CD14-positive monocyte (primary cell): ENCODE data around the gene ONECUT3. TPM values are rescaled to one million over a fixed set of nuclear protein-coding genes. Genes with fewer than 3 reads are reported as not detected.

ENCODE experiments used
- DNase-seq, 3 donors: peaks; one replicate each; pipeline ENCODE4 v3.0.0-alpha.2; 2011 to 2022
- H2AFZ ChIP-seq: 2 replicates; pipeline ENCODE4 v1.6.0; 2012; ENCODE audit warnings: mild to moderate bottlenecking, low read depth, low read length, inconsistent platforms; ENCODE audit not compliant: insufficient read depth, poor library complexity, severe bottlenecking
- H3K27ac ChIP-seq, 2 donors: 1 replicate in 1 of 2; 2 replicates in 1 of 2; pipeline ENCODE4 v1.5.1; 2012 to 2013; ENCODE audit warnings: low read length in 2 of 2, control low read depth in 1 of 2, inconsistent platforms in 1 of 2, low read depth in 1 of 2, mild to moderate bottlenecking in 1 of 2
- H3K27me3 ChIP-seq, 2 donors: one replicate each; pipeline versions ENCODE4 v1.6.0 to v1.6.1; 2011 to 2013; ENCODE audit warnings: low read length in 2 of 2; ENCODE audit not compliant: control insufficient read depth in 2 of 2, insufficient read depth in 2 of 2
- H3K36me3 ChIP-seq, 2 donors: replicated peaks in 1 of 2; 1 replicate in 1 of 2; 2 replicates in 1 of 2; pipeline versions ENCODE4 v1.5.1 to v1.6.1; 2012 to 2013; ENCODE audit warnings: low read length in 2 of 2, control low read depth in 1 of 2, inconsistent platforms in 1 of 2, mild to moderate bottlenecking in 1 of 2; ENCODE audit not compliant: insufficient read depth in 2 of 2, control insufficient read depth in 1 of 2
- H3K4me1 ChIP-seq, 2 donors: 1 replicate in 1 of 2; 2 replicates in 1 of 2; pipeline versions ENCODE4 v1.5.1 to v1.6.1; 2012 to 2013; ENCODE audit warnings: low read length in 2 of 2, control low read depth in 1 of 2, inconsistent platforms in 1 of 2, mild to moderate bottlenecking in 1 of 2, moderate library complexity in 1 of 2; ENCODE audit not compliant: insufficient read depth in 2 of 2, control insufficient read depth in 1 of 2
- H3K4me2 ChIP-seq: replicated peaks from 2 replicates; pipeline ENCODE3; 2012; ENCODE audit warnings: low read length, moderate library complexity, mild to moderate bottlenecking; ENCODE audit not compliant: poor library complexity, severe bottlenecking; ENCODE audit errors: extremely low read depth
- H3K4me3 ChIP-seq, 3 experiments: fragments of 200-600 bp in 1 of 3; sonication (generic) in 1 of 3; replicated peaks in 1 of 3; 1 replicate in 2 of 3; 2 replicates in 1 of 3; pipeline ENCODE4 v1.5.1; 2011 to 2013; ENCODE audit warnings: low read length in 3 of 3, mild to moderate bottlenecking in 3 of 3, control low read depth in 2 of 3, low read depth in 2 of 3, inconsistent platforms in 1 of 3, moderate library complexity in 1 of 3
- H3K79me2 ChIP-seq: 2 replicates; pipeline ENCODE4 v1.6.0; 2012; ENCODE audit warnings: mild to moderate bottlenecking, control low read depth, inconsistent platforms, low read length, moderate library complexity; ENCODE audit not compliant: insufficient read depth
- H3K9ac ChIP-seq: 2 replicates; pipeline ENCODE4 v1.6.0; 2017; ENCODE audit warnings: low read length, mild to moderate bottlenecking; ENCODE audit not compliant: insufficient read depth, poor library complexity, severe bottlenecking
- H3K9me3 ChIP-seq, 2 donors: replicated peaks in 1 of 2; 1 replicate in 1 of 2; 2 replicates in 1 of 2; pipeline versions ENCODE4 v1.5.1 to v1.6.1; 2012 to 2013; ENCODE audit warnings: low read length in 2 of 2, control low read depth in 1 of 2; ENCODE audit not compliant: control insufficient read depth in 1 of 2, insufficient read depth in 1 of 2
- H4K20me1 ChIP-seq: 2 replicates; pipeline ENCODE4 v1.6.0; 2012; ENCODE audit warnings: mild to moderate bottlenecking, low read length, control low read depth, moderate library complexity; ENCODE audit not compliant: insufficient read depth
- H3K27ac Mint-ChIP-seq, 7 donors: one replicate each; pipeline ENCODE4 v1.8.0; 2020; ENCODE audit warnings: mild to moderate bottlenecking in 7 of 7, mixed read lengths in 7 of 7, moderate library complexity in 6 of 7, inconsistent platforms in 2 of 7
- H3K27me3 Mint-ChIP-seq, 3 donors: one replicate each; pipeline ENCODE4 v1.8.0; 2021 to 2022; ENCODE audit warnings: low read depth in 3 of 3, mild to moderate bottlenecking in 3 of 3, mixed read lengths in 3 of 3, moderate library complexity in 3 of 3, inconsistent platforms in 1 of 3
- H3K36me3 Mint-ChIP-seq, 2 donors: one replicate each; pipeline ENCODE4 v1.8.0; 2020; ENCODE audit warnings: mixed read lengths in 2 of 2, inconsistent platforms in 1 of 2, mild to moderate bottlenecking in 1 of 2
- H3K4me1 Mint-ChIP-seq: one replicate; pipeline ENCODE4 v1.8.0; 2020; ENCODE audit warnings: mild to moderate bottlenecking, mixed read lengths
- H3K4me3 Mint-ChIP-seq, 2 donors: one replicate each; pipeline ENCODE4 v1.8.0; 2020; ENCODE audit warnings: mild to moderate bottlenecking in 2 of 2, mixed read lengths in 2 of 2, moderate library complexity in 1 of 2
- H3K9me3 Mint-ChIP-seq, 7 donors: one replicate each; pipeline ENCODE4 v1.8.0; 2020 to 2022; ENCODE audit warnings: mixed read lengths in 7 of 7, mild to moderate bottlenecking in 6 of 7, moderate library complexity in 6 of 7, inconsistent platforms in 2 of 7
- CTCF ChIP-seq: fragments of 200-600 bp; IDR thresholded peaks from one replicate; pipeline ENCODE4 v1.8.0; 2022; ENCODE audit warnings: antibody characterized with exemption, mild to moderate bottlenecking
- WGBS: methylation state at CpG from one replicate; pipeline ENCODE4 v1.1.5; 2013; ENCODE audit warnings: missing lambda C conversion rate; ENCODE audit not compliant: insufficient coverage; 5-methylcytosine and 5-hydroxymethylcytosine counted together
- intact Hi-C, 2 donors: fragments of 100-400 bp; cut with micrococcal nuclease; formaldehyde crosslinking; loops; one replicate each; pipeline versions ENCODE4 v1.15.0 to v1.15.1; 2023
- polyA plus RNA-seq, 3 donors: library from polyadenylated mRNA; depleted of rRNA in 1 of 3; unstranded in 2 of 3; stranded (reverse) in 1 of 3; fragments of 300-500 nt in 2 of 3; fragments of >200 nt in 1 of 3; fragmentation: Illumina TruSeq in 2 of 3; gene quantifications; 1 replicate in 2 of 3; 2 replicates in 1 of 3; pipeline ENCODE4 v1.2.3, GENCODE V29; 2012 to 2021

ONECUT3 gene
- polyA plus RNA-seq, 3 donors: not detected

DNA sequence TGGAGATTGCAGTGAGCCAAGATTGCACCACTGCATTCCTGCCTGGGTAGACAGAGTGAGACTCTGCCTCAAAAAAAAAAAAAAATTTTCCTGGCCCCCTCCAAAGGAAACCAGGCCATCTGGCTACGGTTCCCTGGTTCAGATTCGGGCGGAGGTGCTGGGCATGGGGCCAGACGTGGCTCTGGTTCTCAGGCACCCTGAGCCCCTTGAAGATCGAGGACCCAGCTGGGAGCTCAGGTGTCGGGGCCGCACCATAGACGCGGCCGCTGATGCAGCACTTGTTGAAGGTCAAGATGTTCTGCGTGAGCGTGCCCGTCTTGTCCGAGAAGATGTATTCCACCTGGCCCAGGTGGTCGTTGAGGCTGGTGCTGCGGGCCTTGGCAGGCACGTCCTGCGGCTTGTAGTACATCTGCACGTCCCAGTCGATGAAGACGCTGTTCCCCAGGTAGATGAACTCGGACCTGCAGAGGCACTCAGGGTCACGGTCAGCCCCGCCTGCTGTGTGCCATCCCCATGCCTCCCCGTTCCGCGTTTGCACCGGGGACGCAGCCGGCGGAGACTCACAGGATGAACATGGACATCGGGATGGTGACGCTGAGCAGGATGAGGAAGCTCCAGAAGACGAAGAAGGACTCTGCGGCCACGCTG lies 46.5 kb downstream of the ONECUT3 start:
- Histone ChIP-seq H3K9me3 (no peaks in the 10 kb centered on the region), H3K9ac (no peak overlapping the region), H3K36me3 (peaks cover 15 to 18% of the 10 kb centered on the region in 2 donors), H4K20me1 (no peaks in the 10 kb centered on the region), H3K4me1 (peaks cover 3 to 7% of the 10 kb centered on the region in 2 donors), H3K4me3 (no peak overlapping the region), H3K4me2 (no peak overlapping the region), H3K27me3 (peaks cover 0 to 7% of the 10 kb centered on the region in 2 donors), H3K79me2 (no peaks in the 10 kb centered on the region), H3K27ac (no peak overlapping the region), H2AFZ (no peak overlapping the region)
- Mint-ChIP-seq H3K36me3 (peaks cover 26 to 60% of the 10 kb centered on the region in 2 donors), H3K4me1 (peaks cover 8% of the 10 kb centered on the region), H3K27me3 (peaks cover 0 to 22% (median 14%) of the 10 kb centered on the region in 3 donors), H3K27ac (no peak overlapping the region), H3K9me3 (no peaks in the 10 kb centered on the region), H3K4me3 (no peak overlapping the region)
- TF ChIP-seq CTCF: no peak
- WGBS: 96% methylated on average over 36 of the region's 36 CpGs
- intact Hi-C loops: no loop called here
- DNase-seq: no peak

DNA sequence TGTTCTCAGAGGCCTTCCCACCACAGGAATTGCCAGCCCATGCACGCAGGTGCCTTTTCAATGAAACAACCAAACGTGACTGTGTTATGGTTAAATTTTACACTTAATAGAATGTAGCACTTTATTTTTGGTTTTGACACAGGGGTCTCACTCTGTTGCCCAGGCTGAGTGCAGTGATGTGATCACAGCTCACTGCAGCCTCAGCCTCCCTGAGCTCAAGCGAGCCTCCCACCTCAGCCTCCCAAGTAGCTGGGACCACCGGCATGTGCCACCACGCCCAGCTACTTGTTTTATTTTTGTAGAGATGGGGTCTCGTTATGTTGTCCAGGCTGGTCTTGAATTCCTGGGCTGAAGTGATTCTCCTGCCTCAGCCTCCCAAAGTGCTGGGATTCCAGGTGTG lies 51.6 kb downstream of the ONECUT3 start:
- Histone ChIP-seq H3K9me3 (no peaks in the 10 kb centered on the region), H3K4me3 (no peak overlapping the region), H3K4me2 (no peak overlapping the region), H2AFZ (no peak overlapping the region), H3K27me3 (no peaks in the 10 kb centered on the region), H3K9ac (no peak overlapping the region), H3K27ac (no peak overlapping the region), H3K79me2 (no peaks in the 10 kb centered on the region), H3K4me1 (no peaks in the 10 kb centered on the region), H3K36me3 (peaks cover 22 to 23% of the 10 kb centered on the region in 2 donors), H4K20me1 (no peaks in the 10 kb centered on the region)
- no peak for TF ChIP-seq CTCF
- Mint-ChIP-seq H3K4me3 (no peak overlapping the region), H3K36me3 (peaks cover 37 to 75% of the 10 kb centered on the region in 2 donors), H3K9me3 (no peaks in the 10 kb centered on the region), H3K27me3 (no peaks in the 10 kb centered on the region), H3K27ac (no peak overlapping the region), H3K4me1 (peaks cover 2% of the 10 kb centered on the region)
- WGBS: no CpG with 5 or more reads among the region's 6 CpGs
- DNase-seq: no peak
- intact Hi-C loops: no loop called here
